Peyer's patch (tissue), 4 donors: ENCODE results near the gene GNAT2. TPM values are rescaled to one million over a fixed set of nuclear protein-coding genes. Genes with fewer than 3 reads are reported as not detected.

Source experiments
- DNase-seq, 3 donors: peaks; one replicate each; pipeline ENCODE4 v3.0.0-alpha.2; 2017 to 2019
- H3K27ac ChIP-seq, 4 donors: fragments of 200-600 bp; sonication (generic); one replicate each; pipeline ENCODE4 v1.5.1; 2016 to 2019
- H3K27me3 ChIP-seq, 2 donors: fragments of 200-600 bp; sonication (generic); one replicate each; pipeline ENCODE4 v1.5.1; 2019
- H3K36me3 ChIP-seq, 3 donors: fragments of 200-600 bp; sonication (generic); one replicate each; pipeline ENCODE4 v1.5.1; 2016 to 2019
- H3K4me1 ChIP-seq, 4 donors: fragments of 200-600 bp; sonication (generic); one replicate each; pipeline ENCODE4 v1.5.1; 2016 to 2019
- H3K4me3 ChIP-seq, 4 donors: fragments of 200-600 bp; sonication (generic); 1 replicate in 3 of 4; 2 replicates in 1 of 4; pipeline ENCODE4 v1.5.1; 2016 to 2019; ENCODE audit warnings: mild to moderate bottlenecking in 1 of 4
- H3K9me3 ChIP-seq, 4 donors: fragments of 200-600 bp; sonication (generic); one replicate each; pipeline ENCODE4 v1.5.1; 2016 to 2019; ENCODE audit warnings: mild to moderate bottlenecking in 1 of 4
- POLR2A ChIP-seq, 2 donors: fragments of 450-650 bp; IDR thresholded peaks; one replicate each; pipeline ENCODE4 v1.5.1; 2017; ENCODE audit warnings: antibody characterized with exemption in 2 of 2, mild to moderate bottlenecking in 2 of 2, moderate library complexity in 2 of 2
- total RNA-seq, 4 donors: library from RNA; depleted of rRNA; stranded (reverse); fragments of >200 nt; gene quantifications; one replicate each; pipeline ENCODE4 v1.1.0, GENCODE V29; 2016
- TF ChIP-seq, protein P1 (sequence below), 6 experiments: fragments of 450-650 bp in 4 of 6; fragments of 200-600 bp in 2 of 6; sonication (generic) in 1 of 6; IDR thresholded peaks; one replicate each; pipeline ENCODE4 v1.5.1; 2017 to 2019; ENCODE audit warnings: antibody characterized with exemption in 6 of 6, mild to moderate bottlenecking in 3 of 6, moderate library complexity in 1 of 6

The GNAT2 gene
- total RNA-seq, 4 donors from 2014 or later: not detected

GRCh38 chr1:109615879-109616278 is 3.5 kb downstream of the GNAT2 start:
- TF ChIP-seq POLR2A (IDR thresholded peaks at IDR 0.05): no peak
- TF ChIP-seq, protein P1, sequence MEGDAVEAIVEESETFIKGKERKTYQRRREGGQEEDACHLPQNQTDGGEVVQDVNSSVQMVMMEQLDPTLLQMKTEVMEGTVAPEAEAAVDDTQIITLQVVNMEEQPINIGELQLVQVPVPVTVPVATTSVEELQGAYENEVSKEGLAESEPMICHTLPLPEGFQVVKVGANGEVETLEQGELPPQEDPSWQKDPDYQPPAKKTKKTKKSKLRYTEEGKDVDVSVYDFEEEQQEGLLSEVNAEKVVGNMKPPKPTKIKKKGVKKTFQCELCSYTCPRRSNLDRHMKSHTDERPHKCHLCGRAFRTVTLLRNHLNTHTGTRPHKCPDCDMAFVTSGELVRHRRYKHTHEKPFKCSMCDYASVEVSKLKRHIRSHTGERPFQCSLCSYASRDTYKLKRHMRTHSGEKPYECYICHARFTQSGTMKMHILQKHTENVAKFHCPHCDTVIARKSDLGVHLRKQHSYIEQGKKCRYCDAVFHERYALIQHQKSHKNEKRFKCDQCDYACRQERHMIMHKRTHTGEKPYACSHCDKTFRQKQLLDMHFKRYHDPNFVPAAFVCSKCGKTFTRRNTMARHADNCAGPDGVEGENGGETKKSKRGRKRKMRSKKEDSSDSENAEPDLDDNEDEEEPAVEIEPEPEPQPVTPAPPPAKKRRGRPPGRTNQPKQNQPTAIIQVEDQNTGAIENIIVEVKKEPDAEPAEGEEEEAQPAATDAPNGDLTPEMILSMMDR (IDR thresholded peaks at IDR 0.05): no peak
- Histone ChIP-seq H3K27me3 (no peaks in the 10 kb centered on the region), H3K4me1 (peaks cover 0 to 21% (median 2%) of the 10 kb centered on the region in 4 donors), H3K36me3 (no peaks in the 10 kb centered on the region), H3K9me3 (no peaks in the 10 kb centered on the region), H3K4me3 (no peak overlapping the region), H3K27ac (peak overlapping the region in 3 of 4 donors; percentile 23 to 46 (median 31))
- peak in 2 of 3 donors; percentile 41 to 56 for DNase-seq

DNA sequence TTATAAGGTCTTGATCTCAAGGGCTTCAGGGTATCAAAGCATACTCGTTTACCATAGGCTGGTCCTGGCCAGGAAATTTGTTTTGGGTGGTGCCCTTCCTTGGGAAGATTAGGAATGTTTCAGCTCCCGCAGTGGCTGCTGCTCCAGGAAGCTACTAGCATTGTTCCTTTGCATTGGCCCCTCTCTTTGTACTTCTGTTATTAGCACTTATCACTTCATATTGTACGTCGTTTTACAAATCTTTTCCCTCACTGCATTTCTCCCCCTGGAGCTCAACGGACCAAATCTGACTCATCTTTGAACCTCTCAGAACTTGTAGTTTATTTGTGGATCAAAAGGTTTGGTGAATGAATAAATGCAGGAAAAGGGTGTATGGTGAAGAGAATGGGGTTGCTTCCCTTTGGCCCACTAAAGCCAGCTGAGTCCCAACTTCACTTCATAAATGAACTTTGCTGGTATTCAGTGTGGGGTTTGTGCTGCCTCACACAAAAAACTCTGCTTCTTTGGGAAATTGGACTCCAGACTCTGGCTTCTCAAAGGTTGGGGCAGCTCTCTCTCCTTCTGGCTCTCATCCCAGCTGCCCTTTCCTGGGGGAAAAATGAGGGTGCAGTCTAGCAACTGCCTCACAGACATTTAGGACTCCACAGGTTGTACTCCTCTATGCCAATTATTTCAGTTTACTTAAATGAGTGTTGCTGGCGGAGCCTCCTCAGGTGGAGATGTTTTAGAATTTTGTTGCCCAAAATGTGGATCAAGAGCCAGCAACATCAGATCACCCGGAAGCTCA is 5.9 kb downstream of the GNAT2 start:
- no peak overlapping the region for H3K27ac ChIP-seq
- no peak for DNase-seq
- H3K27me3 ChIP-seq: no peaks in the 10 kb centered on the region
- no peaks in the 10 kb centered on the region for H3K9me3 ChIP-seq
- TF ChIP-seq, protein P1 (IDR thresholded peaks at IDR 0.05): no peak
- no peak for TF ChIP-seq POLR2A (IDR thresholded peaks at IDR 0.05)
- no peaks in the 10 kb centered on the region for H3K36me3 ChIP-seq
- H3K4me1 ChIP-seq: peaks cover 0 to 9% (median 0%) of the 10 kb centered on the region in 4 donors
- no peak overlapping the region for H3K4me3 ChIP-seq

DNA sequence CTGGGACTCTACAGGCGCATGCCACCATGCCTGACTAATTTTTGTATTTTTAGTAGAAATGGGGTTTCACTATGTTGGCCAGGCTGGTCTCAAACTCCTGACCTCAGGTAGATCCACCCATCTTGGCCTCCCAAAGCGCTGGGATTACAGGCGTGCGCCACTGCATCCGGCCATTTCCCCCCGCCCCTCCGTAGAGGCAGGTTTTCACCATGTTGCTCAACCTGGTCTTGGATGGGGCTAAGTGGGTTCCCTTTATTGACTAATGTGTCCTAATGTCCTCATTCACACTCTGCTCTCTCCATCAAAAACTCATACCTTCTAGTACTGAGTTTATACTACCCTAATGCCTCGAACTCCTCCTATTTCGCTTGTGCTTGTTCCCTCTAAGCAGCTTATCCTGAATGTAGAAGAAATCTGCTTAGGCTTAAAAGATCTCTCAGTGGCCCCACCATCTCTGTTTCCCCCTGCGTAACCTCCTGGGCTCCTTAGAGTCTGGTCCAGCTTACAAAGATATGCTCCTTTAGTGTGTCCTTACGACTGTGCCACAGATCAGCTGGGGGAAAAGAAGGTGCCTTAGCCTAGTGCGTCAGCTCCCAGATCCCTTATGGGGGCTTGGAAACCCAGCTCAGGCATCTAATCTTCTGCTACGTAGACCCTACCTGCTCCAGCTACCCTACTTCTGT is 8.0 kb downstream of the GNAT2 start:
- Histone ChIP-seq H3K27ac (no peak overlapping the region), H3K4me1 (no peaks in the 10 kb centered on the region), H3K36me3 (no peaks in the 10 kb centered on the region), H3K4me3 (no peak overlapping the region), H3K9me3 (no peaks in the 10 kb centered on the region), H3K27me3 (no peaks in the 10 kb centered on the region)
- TF ChIP-seq, protein P1 (IDR thresholded peaks at IDR 0.05): no peak
- no peak for TF ChIP-seq POLR2A (IDR thresholded peaks at IDR 0.05)
- no peak for DNase-seq

DNA sequence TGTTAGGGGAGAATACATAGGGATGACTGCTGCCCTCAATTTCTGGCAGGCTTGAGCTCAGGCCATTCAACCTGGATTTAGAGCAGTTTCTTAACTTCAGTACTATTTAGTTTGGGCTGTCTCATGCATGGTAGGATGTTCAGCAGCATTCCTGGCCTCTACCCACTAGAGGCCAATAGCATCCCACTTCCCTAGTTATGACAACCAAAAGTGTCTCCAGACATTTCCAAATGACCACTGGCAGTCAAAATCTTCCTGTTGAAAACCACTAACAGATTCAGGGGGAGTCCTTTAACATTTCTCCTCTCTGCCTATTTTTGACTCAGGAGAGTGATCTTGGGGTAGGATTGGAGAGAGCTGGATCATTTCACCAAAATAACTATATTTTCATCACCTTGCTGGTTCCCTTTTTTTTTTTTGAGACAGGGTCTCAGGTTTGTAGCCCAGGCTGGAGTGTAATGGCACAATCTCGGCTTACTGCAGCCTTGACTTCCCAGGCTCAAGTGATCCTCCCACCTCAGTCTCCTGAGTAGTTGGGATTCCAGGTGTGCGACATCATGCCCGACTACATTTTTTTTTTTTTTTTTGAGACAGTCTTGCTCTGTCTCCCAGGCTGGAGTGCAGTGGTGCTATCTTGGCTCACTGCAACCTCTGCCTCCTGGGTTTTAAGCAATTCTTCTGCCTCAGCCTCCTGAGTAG is 8.7 kb downstream of the GNAT2 start:
- DNase-seq: no peak
- TF ChIP-seq, protein P1 (IDR thresholded peaks at IDR 0.05): no peak
- TF ChIP-seq POLR2A (IDR thresholded peaks at IDR 0.05): no peak
- no peaks in the 10 kb centered on the region for H3K4me1 ChIP-seq
- no peak overlapping the region for H3K4me3 ChIP-seq
- no peak overlapping the region for H3K27ac ChIP-seq
- no peaks in the 10 kb centered on the region for H3K27me3 ChIP-seq
- no peaks in the 10 kb centered on the region for H3K36me3 ChIP-seq
- H3K9me3 ChIP-seq: no peaks in the 10 kb centered on the region

DNA sequence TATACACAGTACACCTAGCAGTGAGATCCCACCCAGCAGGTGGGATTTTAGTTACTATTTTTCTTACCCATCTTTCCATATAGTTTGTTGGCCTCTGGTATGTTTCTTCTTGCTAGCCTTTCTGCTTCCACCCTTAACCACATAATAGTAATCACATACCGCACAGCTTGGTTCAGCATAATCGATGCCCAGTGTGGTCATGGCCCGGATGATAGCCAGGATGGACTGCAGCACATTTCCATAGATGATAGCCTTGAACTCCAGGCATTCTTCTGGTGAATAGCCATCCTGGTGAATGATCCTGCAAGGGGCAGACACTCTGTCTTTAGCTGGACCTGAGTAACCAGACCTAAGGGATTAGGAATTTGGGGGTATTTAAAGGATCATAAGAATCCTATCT is 9.5 kb downstream of the GNAT2 start:
- H3K27ac ChIP-seq: no peak overlapping the region
- no peak for DNase-seq
- no peaks in the 10 kb centered on the region for H3K4me1 ChIP-seq
- TF ChIP-seq, protein P1 (IDR thresholded peaks at IDR 0.05): no peak
- no peak for TF ChIP-seq POLR2A (IDR thresholded peaks at IDR 0.05)
- H3K36me3 ChIP-seq: no peaks in the 10 kb centered on the region
- no peaks in the 10 kb centered on the region for H3K27me3 ChIP-seq
- no peak overlapping the region for H3K4me3 ChIP-seq
- H3K9me3 ChIP-seq: no peaks in the 10 kb centered on the region
